NCI-H2227 (cell line): ENCODE results near the gene NAV3.

Source experiments
- DNase-seq: peaks from one replicate; lab custom pipeline; 2025; ENCODE audit not compliant: unreplicated experiment; lab: John Stamatoyannopoulos, UW

The NAV3 gene

GRCh38 chr12:77919450-77919849 lies 88.8 kb downstream of the NAV3 start:
- DNase-seq = no peak

GRCh38 chr12:77923882-77924281 lies 93.2 kb downstream of the NAV3 start:
- DNase-seq = no peak

GRCh38 chr12:77924703-77925102 lies 94.0 kb downstream of the NAV3 start:
- no peak for DNase-seq

GRCh38 chr12:77925536-77926108 lies 94.9 kb downstream of the NAV3 start:
- DNase-seq = peak; percentile 91

- no peak for DNase-seq
Observed at GRCh38 chr12:77928078-77928477, 97.4 kb downstream of the NAV3 start.

GRCh38 chr12:77932216-77932615 lies 101.5 kb downstream of the NAV3 start:
- DNase-seq = no peak

GRCh38 chr12:77938301-77938700 lies 107.6 kb downstream of the NAV3 start:
- DNase-seq = no peak

GRCh38 chr12:77940011-77940423 lies 109.3 kb downstream of the NAV3 start:
- no peak for DNase-seq

- DNase-seq = no peak
Observed at GRCh38 chr12:77940567-77940966, 109.9 kb downstream of the NAV3 start.

- DNase-seq = no peak
Observed at GRCh38 chr12:77941401-77941800, 110.7 kb downstream of the NAV3 start.

GRCh38 chr12:77943466-77943865 lies 112.8 kb downstream of the NAV3 start:
- DNase-seq = no peak

GRCh38 chr12:77946541-77947061 lies 115.9 kb downstream of the NAV3 start:
- no peak for DNase-seq

- no peak for DNase-seq
Observed at GRCh38 chr12:77947330-77947729, 116.6 kb downstream of the NAV3 start.

- no peak for DNase-seq
Observed at GRCh38 chr12:77947746-77948145, 117.1 kb downstream of the NAV3 start.

GRCh38 chr12:77949943-77950342 lies 119.2 kb downstream of the NAV3 start:
- no peak for DNase-seq

GRCh38 chr12:77953528-77954205 lies 123.0 kb downstream of the NAV3 start:
- DNase-seq = no peak

GRCh38 chr12:77954206-77954555 lies 123.5 kb downstream of the NAV3 start:
- no peak for DNase-seq

- no peak for DNase-seq
Observed at GRCh38 chr12:77957062-77957461, 126.4 kb downstream of the NAV3 start.

GRCh38 chr12:77963576-77964178 lies 133.0 kb downstream of the NAV3 start:
- DNase-seq = no peak

- no peak for DNase-seq
Observed at GRCh38 chr12:77965790-77966189, 135.1 kb downstream of the NAV3 start.

GRCh38 chr12:77968021-77968420 lies 137.3 kb downstream of the NAV3 start:
- no peak for DNase-seq

GRCh38 chr12:77968571-77968970 lies 137.9 kb downstream of the NAV3 start:
- no peak for DNase-seq
